ENCODE results near the gene DEPP1.

The DEPP1 gene

DNA sequence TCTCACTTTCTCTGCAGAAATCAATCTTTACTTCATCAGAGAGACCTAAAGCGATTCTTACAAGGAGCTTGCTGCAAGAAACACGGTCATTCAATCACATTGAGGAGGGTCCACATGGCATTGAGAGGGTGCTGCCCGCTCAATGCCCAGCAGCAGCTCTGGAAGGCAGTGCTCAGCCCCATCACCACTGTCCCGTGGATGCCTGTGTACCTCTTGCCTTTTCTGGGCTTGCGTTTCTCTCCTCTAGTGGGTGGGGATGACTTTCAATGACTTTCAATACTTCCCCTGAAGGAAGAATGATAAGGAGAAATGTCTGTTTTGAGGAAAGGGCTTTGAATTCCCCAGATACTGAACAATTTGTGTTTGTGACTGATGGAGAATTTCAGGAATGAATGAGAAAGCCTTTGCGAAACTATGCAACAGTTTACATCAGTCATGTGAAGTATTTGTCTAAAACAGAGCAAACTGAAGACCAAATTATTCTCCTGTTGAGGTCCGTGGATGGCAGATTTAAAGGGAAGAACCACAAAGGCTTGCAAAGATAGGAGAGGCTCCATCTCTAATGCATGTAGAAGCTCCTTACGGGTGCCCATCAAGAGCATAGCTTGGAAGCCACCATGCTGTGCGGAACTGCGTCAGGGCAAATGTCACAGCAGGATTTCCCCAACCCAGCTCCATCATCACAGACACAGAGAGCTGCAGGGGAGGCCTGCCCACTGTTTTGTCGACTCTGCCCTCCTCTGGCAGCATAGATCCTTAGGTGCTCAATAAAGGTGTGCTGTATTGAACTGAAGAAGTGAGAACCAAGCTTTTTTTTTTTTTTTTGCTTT, 15.5 kb upstream of the DEPP1 start:
- no peak for DNase-seq (ENCODE audit: low read depth, low spot score)

DNA sequence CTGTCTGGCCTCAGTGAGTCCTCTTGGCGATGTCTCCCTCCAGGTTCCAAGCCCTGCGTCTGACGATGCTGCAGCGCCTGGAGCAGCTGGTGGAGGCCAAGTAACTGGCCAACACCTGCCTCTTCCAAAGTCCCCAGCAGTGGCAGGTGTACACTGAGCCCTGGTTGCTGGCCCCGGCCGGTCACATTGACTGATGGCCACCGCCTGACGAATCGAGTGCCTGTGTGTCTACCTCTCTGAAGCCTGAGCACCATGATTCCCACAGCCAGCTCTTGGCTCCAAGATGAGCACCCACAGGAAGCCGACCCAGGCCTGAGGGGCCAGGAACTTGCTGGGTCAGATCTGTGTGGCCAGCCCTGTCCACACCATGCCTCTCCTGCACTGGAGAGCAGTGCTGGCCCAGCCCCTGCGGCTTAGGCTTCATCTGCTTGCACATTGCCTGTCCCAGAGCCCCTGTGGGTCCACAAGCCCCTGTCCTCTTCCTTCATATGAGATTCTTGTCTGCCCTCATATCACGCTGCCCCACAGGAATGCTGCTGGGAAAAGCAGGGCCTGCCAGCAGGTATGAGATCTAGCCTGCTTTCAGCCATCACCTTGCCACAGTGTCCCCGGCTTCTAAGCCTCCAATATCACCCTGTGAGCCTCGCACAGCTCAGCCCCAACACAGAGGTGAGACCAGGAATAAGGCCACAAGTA, 14.8 kb upstream of the DEPP1 start:
- no peak for DNase-seq (ENCODE audit: low read depth, low spot score)

DNA sequence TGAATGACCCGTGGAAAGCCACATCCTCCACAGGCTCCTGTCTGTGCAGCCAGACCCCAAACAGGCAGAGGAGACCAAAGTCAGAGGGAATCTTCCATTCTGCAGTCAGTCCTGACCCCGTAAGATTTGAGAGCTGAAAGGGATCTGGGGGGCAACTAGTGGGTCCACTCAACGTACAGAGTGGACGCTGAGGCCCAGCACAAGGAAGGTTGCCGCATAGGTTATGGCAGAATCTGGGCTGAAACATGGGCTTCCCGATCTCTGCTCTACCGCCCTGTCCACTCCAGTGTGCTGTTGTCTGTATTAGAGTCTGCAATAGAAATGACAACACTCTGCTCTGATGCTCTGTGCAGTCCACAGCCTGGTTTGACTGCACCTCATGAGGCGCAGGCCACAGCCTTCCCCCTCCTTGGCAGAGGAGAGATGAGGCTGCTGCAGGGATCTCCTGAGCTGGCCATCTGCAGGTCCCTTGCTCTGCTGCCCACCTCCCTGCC, 14.2 kb upstream of the DEPP1 start:
- no peak for DNase-seq (ENCODE audit: low read depth, low spot score)

DNA sequence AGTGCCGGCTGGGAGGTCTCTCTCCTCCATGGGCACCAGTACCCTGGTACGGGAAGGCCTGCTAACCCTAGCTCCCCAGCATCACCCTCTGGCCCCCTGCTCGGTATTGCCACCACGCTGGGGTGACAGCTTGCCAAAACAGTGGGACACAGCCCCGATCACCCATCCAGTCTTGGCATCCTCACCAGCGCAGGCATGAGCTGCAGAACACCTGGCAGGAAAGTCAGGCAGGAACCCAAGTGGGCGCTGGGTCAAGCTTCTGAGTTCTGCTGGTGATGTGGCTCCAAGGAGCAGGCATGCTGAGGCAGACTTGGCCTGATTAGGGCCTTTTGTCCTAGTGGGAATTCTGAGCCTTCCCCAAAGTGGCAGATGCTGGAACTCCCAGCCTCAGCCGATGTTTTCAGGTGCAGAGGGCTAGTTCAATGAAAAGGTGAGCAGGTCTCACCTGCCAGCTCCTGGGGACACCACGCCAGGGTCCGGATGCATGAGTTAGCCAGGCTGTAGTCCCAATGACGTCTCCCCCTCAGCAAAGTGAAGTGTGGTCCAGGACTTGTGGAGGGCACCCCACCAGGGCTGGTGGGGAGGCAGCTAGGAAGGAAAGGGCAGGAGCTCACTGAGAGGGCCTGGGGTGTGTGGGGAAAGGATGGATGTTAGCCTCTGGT, 13.6 kb upstream of the DEPP1 start:
- no peak for DNase-seq (ENCODE audit: low read depth, low spot score)

DNA sequence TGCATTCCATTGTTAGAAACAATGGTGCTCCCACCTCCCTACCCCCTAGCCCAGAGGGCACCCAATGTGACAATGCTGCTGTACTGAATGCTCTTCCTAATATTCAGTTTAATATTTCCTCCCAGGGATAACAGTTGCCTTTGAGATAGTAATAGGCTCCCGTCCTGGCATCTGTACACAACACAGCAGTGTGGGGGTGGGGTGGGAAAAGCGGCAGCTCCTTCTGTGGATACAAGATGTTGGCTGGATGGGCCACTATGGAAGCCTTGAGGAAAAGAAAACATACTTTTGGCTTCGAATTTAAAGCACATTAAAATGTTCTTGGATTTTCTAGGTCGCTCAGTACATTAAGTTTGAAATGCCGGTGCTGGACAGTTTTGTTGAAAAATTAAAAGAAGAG, 13.0 kb upstream of the DEPP1 start:
- no peak for DNase-seq (ENCODE audit: low read depth, low spot score)

DNA sequence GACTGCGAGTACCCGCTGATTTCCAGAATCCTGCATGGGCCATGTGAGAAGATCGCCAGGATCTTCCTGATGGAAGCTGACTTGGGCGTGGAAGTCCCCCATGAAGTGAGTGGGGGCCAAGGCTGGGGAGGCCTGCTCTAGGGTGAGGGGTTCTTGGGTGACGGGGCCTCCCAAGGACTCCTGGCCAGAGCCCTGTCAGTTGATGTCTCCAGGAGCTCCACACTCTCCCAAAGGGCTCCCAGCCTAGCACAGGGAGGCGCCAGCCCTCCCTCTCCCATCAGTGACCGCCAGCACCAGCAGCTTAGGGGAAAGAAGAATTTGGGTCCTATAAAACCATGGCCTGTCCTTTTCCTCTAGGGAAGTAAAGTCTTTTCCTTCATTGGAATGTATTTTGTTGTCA, 12.4 kb upstream of the DEPP1 start:
- no peak for DNase-seq (ENCODE audit: low read depth, low spot score)

DNA sequence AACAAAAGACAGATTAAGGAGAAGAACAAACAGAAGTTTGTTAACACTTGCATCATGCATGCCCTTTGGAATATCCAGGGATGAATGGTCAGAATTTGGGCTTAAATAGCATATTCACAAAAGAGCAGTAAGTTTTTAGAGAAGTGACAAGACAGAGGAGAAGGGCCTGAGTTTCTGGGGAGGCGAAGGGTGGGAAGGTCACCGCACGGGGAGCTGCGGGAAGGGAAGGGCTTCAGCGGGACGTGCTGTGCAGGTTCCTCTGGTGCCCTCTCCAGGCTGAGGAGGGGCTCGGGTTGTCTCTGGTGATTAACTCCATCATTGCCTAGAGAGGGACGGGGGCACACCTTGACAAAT, 11.7 kb upstream of the DEPP1 start:
- DNase-seq (ENCODE audit: low read depth, low spot score), result no peak

DNA sequence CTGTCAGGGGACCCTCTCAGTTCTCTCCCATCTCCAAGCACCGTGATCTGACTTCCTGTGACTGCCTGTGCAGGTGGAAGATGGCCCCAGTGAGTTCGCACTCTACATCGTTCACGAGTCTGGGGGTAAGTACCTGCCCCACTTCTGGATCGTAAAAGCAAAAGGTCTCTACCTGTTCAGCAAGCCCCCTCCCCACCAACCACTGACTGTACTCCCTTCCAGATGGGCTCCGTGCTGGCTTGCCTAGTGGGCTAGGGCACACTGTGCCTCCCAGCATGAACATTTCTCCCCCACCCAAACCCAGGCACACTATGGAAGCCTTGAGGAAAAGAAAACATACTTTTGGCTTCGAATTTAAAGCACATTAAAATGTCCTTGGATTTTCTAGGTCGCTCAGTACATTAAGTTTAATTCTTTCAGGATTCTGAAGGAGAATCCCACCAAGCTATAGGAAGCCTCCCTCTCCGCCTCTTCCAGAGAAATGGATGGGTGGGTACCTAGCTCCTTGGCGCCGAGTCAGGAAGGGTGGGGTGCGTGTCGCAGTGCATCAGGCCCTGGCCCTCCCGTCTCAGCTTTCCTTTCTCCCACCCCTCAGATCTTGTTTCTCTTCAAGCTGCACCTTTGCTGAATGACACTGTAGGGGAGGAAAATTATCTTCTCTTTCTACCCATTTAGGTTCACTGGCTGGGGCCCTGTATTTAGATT, 11.1 kb upstream of the DEPP1 start:
- no peak for DNase-seq (ENCODE audit: low read depth, low spot score)

DNA sequence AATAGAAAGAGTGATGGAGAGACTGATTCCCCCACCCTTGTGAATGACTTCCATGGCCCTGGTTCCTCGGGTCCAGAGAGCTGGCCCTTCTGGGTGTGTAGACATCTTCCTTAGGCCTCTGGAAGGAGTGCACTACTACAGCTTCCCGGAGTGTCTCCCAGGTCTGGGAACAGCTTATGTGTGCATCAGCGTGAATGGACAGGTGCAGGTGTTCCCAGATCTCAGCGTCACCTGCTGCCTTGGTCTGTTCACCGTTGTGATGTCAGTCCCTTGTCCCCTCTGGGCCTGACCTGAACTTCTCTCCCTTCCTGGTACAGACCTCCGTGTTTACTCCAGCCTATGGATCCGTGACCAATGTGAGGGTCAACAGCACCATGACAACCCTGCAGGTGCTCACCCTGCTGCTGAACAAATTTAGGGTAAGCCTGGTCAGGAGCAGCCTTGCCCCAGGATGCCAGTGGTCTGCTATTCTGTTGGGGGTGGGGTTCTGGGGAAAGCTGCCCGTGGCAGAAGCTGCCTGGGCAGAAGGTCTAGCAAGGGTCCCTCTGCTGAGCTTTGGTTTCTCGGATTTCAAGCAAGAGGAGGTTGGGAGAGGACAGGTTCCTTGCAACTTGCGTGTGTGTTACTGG, 10.5 kb upstream of the DEPP1 start:
- DNase-seq (ENCODE audit: low read depth, low spot score), result no peak

DNA sequence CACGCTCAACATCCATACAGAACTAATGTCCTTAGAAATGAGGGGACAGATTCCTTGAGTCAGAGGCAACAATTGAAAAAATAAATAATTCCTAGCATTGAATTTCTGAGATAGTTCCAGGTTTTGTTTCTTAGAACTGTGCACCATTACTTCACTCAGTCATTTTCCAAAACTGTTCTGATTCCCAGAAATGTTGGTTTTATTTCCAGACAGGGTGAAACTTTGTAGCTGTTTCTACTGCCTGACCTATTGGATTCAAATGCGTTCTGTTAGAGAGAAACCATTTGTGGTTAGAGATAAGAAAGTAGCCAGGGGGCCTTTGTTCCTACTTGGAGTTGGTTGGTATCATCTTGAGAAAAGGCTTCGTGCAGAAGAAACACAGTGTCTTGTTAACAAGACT, 8.1 kb upstream of the DEPP1 start:
- DNase-seq (ENCODE audit: low read depth, low spot score), result no peak

DNA sequence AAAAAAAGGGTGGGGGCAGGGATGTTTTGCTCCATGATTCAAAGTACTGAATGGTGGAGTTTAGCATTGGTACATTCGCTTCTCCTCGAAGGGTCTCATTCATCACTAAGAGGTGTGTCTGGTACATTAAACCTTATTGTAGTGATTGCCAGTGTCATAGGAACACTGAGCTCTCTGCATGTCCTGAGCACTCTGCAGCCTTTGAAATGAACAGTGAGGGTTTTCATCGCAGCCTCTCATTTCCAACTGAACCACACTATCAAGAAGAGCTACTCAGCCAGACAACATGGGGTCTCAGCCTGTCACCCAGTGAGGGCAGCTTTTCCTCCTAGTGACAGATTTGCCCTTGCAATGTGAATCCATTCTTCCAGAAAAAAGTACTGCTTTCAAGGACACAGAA, 7.6 kb upstream of the DEPP1 start:
- DNase-seq (ENCODE audit: low read depth, low spot score), result no peak

DNA sequence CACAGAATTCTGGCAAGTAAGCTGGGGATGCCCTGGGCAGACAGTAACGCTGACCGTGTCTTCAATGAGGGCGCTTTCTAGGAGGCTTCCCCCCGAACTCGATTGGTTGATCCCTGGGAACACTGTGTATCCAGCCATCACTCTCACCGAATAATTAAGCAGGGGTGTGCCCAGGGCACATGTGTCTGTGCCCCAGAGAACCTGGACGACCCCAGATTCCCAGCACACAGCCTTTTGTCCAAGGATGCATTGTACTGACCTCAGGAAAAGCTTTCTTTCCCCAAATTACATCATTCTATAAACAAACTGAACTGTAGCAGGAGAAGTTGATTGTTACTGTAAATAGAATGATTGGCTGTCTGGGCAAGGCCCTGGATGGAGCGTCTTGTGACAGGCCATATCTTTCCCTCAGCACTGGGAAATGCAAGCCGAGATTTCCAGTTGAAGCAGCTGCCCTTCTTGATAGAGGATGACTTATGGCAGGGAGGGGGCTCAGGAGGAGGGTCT, 6.6 kb upstream of the DEPP1 start:
- no peak for DNase-seq (ENCODE audit: low read depth, low spot score)

DNA sequence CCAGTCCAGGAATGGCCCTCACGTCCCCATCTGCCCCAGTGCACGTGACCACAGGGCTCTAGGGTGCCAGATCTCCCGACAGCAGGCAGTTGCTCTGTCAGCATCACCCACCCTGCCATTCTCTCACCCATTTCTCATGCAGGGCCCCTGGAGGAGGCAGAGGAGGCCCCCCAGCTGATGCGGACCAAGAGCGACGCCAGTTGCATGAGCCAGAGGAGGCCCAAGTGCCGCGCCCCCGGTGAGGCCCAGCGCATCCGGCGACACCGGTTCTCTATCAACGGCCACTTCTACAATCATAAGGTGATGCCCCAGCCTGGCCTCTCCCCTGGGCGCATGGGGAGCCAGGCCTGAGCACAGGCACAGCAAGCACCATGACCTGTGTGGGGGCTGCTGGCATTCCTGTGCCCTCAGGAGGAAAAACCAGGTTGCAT, 6.1 kb upstream of the DEPP1 start:
- no peak for DNase-seq (ENCODE audit: low read depth, low spot score)

DNA sequence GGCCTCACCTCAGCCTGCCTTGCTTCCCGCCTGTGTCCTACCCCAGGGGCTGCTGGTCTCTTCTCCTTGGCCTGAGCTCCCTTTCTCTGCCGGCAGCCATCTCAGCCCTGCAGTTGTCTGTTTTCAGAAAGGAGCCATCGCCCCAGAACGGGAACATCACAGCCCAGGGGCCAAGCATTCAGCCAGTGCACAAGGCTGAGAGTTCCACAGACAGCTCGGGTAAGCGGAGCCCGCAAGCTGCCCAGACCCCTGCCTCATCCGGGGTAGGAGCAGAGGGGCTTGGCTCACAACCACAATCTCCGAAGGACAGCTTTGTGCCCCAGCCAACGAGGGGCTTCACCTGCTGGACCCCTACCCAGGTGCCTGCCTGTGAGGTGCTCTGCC, 5.3 kb upstream of the DEPP1 start:
- DNase-seq (ENCODE audit: low read depth, low spot score), result no peak

DNA sequence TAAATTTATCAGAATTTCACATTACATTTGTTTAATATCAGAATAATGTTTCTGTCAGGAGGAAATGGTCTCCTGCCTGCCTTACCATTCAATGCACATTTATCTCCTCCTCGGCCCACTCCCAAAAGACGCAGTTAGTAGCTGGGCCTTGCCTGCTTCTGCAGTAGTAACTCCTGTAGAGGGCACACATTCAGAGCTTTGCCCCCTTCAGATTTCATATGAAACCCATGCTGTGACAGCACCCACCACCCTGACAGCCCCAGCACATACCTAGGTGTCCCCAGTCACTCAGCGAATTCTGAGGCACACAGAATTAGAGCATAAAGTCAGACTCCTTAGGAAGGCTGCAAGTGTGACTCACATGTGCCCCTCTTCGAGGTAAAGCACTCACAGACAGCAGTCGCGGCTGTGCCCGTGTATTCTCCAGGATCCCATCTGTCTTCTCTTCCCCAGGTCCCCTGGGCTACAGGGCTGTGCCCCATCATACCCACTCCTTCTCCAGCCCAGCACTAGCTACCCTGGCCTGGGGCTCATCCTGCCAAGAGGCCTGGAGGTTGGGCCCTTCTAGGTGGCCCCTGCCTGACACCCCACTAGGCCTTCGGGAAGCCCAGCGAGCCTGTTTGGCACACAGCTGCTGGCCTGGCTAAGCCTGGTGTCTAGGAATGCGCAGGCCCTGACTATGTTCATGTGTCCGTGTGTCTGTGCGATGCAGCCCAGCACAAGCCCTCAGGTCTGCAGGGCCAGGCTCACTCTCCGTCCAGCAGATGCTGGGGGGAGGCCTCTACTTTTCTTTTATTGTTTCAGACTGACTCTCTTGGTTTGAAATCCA, 4.7 kb upstream of the DEPP1 start:
- DNase-seq (ENCODE audit: low read depth, low spot score), result no peak

DNA sequence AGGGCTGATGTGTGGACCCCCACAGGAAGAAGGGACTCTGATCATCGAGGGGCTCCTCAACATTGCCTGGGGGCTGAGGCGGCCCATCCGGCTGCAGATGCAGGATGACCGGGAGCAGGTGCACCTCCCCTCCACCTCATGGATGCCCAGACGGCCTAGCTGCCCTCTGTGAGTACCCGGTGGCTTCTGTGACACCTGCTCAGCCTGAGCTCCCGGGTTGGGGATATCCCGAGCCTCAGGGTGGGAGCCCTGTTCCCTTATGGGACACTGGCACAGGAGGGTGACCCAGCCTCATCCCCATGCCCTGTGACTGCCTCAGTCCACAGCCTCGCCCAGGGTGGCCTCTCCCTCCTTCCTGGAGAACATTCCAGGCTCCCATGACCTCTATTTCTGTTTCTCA, 3.9 kb upstream of the DEPP1 start:
- DNase-seq (ENCODE audit: low read depth, low spot score), result no peak

DNA sequence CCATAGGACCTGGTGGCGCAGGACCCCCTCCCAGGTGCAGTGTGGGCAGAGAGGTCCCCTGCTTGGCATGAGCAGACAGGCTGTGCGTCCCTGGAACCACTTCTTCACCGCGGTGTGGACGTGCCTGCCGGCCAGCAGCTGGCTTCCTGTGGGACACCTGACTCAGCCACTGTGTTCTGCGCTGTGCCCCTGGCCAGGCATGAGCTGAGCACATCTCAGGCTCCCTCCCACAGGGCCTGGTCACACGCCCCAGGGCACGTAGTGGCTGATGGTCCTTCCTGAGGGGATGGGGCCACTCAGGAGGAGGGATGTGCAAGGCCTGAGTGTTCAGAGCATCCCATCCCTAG, 3.5 kb upstream of the DEPP1 start:
- DNase-seq (ENCODE audit: low read depth, low spot score), result no peak

DNA sequence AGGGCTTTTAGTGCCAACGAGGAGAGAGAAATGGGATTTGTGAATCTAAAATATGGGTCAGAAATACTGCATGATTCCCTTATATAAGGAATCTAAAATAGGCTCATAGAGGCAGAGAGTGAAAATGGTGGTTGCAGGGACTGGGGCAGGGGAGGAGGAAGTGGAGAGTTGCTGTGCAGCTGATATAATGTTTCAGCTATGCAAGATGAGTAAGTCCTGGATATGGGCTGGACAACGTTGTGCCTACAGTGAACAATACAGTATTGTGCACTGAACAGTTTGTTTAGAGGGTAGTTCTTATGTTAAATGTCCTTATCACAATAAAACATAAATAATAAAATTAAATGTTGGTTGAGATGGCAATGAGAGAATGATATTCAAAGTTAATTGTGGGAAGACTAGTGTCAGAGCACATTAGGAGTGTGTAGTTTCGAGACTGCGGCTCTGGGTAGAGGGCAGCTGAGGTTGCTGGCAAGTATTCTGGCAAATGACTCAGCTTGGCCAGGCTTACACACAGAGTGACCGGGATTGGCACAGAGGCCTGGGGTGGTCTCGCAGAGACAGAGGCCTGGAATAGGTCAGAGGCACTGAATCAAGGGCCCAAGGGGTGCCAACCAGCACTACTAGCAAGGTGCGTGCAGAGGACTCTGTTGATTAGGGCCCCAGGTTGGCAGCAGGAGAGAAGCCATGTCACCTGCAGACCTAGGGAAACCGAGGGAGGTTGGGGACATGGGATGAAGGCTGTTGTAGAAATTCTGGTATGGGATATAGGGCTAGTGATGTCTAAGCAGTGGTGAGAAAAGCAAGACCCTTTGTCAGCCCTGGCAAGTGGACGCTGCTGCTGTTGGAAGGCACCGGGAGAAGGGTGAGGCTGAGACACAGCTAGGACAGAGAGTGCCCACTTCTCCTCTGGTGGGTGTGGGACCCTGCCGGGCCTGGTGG, 2.8 kb upstream of the DEPP1 start:
- no peak for DNase-seq (ENCODE audit: low read depth, low spot score)

All from activated naive CD8-positive, alpha-beta T cell treated with anti-CD3 and anti-CD28 coated beads, Interleukin-2, amount 50 U/mL, for 16 hours (primary cell).